Esophagus mucosa (tissue), 1 donor: ENCODE results near the gene GOT1. TPM values are rescaled to one million over a fixed set of nuclear protein-coding genes. Genes with fewer than 3 reads are reported as not detected.

Source experiments
- ATAC-seq: fragments of 200-7000 bp; cut with Tn5 transposase; one replicate; pipeline ENCODE4 v1.9.1; 2020
- total RNA-seq: library from RNA; stranded (reverse); gene quantifications from one replicate; pipeline ENCODE4 v1.2.4, GENCODE V29; 2023
- donor health status: DM: yes; HTN: yes; CAD: no.

The GOT1 gene
- total RNA-seq, 1 donor from 2014 or later = 57.0 TPM

DNA sequence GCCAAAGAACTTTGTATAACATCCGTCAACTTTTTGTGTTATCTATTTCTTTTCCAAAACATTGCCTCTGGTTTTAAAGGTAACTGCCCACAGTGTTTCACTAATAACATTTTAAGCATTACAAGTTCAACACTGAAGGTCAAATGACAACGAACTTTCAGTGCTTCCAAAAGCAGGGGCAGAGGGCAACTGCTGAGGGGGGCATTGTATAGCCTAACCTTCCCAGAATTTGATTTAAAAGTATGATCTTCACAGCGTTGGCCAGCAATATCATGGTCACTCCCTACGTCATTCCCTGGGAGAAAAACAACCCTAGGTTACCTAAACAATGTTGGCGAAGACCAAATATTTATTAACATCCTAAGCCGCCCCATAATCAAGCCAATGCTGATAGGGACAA is 2.5 kb upstream of the GOT1 start:
- ATAC-seq = no peak

DNA sequence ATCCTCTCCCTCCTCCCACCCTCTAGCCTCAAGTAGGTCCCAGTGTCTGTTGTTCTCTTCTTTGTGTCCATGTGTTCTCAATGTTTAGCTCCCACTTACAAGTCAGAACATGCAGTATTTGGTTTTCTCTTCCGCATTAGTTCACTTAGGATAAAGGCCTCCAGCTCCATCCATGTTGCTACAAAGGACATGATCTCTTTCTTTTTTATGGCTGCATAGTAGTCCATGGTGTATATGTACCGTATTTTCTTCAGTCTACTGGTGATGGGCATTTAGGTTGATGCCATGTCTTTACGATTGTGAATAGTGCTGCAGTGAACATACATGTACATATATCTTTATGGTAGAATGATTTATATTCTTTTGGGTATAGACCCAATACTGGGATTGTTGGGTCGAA is 1.6 kb upstream of the GOT1 start:
- ATAC-seq = no peak

DNA sequence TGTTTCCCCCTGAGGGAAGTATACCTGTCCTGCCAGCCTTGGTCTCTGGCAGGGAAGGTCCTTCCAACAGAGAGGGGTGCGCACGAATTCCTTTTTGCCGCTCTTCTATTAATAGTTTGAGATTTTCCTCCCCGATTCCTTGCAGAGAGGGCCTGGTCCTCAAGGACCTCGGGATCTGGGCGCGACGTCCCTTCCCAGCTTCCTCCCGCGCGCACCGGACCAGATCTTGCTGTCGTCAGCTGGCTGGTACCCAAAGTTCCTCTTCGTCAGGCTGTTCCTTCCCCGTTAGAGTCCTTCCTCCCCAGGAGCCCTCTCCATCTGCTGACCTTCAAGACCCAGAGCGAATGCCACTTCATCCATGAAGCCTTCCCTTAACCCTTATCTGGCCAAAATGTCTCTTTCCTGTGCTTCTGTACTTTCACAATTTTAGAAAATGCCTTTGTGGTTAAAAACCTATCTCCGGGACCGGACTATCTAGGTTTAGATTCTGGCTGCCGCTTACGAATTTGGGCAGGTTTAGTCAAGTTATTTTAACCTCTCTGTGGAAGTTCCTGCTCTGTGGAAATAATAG is 851 bp upstream of the GOT1 start:
- peak; percentile 27 for ATAC-seq

DNA sequence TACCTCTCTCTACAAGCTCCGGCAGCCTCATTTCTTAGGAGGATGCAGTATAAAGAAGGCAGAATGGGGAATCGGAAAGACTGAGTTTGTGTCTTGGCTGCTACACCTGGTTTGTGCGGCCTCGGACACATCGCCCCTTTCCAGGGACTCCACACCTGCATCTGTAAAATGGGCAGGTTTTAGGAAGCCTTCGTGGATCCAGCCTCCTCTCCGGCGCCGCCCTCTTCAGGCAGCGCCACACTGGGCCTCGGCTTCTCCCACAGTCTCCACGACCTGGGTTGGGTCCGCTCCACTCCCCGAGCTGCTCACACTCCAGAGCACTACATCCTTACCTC is 341 bp downstream of the GOT1 start:
- ATAC-seq = peak; percentile 54

DNA sequence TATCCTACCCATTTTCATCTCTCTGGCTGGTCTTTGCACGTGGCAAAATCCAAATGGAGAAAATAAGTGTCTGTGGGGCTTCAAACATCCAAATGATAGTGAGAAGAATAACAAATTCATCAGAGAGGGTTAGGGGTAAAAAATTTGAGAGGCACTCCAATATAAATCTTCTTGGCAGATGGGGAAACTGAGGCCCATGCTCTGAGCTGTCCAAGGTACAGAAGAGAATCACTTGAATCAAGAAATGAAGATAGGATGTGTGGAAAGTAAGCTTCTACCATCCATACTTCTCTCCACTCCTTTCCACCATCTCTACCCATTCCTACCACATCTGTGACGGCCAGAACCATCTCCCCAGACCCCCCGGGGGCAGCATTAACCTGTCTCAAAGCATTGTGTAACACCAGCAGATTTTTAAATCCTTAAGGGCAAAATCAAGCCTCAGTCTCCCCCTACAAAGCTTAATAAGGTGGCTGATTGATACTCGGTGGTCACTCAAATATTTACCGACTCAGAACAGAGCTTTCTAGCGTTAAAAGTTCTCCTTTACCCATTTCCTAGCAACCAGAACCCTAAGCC is 818 bp downstream of the GOT1 start:
- no peak for ATAC-seq

DNA sequence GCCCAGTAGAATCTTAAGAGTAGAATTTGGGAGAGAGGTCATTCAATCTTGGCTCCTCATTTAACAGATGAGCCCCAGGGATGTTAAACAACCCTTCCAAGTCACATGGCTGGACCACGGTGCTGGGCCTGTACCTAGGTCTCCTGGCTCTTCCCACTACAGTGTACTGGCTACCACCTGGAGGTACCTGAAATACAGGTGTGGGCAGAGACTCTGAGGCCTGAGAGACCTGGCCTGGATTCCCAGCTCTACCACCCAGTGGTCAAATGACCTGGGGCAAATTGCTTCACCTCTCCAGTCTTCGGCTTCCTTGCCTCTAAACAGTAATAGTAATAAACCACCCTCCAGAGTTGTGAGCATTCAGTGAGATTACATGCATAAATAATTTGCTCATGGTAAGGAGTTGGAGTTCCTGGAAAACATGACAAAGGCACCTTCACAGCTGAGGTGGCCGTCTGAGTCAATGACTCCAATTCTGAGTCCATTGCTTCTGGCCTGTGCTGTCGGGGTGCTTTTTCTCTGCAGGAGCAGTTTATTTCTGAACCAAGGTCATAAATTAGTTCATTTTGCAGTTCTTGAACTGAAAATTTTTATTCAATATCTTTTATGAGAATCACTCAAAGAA is 2.7 kb downstream of the GOT1 start:
- no peak for ATAC-seq

DNA sequence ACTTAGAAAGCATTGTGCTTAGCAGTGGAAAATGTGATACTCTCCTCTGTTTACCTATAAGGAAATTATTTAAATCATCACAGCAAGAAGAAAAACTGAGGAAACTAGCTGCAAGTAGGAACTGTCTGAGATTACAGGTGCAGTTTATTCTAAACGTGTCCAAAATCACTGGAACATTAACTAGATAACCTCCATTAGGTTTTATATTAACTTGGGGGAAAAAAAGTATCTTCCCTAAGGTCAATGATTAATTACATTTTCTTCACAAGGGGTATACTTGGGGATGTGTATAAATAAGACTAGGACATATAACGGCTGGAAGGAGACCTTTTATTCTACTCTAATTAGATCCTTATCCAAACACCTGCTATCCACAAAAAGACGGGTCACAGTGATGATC is 3.7 kb downstream of the GOT1 start:
- no peak for ATAC-seq

DNA sequence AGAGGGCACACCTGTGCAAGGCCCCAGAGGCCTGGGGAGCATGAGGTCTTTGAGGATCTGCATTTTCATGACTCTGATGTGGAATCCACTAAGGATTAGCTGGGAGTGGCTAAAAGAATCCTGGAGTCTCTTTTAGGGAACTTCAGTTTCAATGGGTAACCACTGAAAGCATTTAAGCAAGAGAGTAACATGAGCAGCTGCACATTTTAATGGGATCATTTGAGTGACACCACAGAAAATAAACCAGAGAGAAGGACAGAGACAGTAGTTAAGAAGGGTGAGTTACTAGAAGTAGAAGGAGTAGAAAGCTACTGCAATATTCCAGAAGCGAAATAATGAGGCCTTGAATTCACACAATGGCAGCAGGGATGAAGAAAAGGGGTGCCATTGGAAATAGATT is 5.2 kb downstream of the GOT1 start:
- ATAC-seq = no peak

DNA sequence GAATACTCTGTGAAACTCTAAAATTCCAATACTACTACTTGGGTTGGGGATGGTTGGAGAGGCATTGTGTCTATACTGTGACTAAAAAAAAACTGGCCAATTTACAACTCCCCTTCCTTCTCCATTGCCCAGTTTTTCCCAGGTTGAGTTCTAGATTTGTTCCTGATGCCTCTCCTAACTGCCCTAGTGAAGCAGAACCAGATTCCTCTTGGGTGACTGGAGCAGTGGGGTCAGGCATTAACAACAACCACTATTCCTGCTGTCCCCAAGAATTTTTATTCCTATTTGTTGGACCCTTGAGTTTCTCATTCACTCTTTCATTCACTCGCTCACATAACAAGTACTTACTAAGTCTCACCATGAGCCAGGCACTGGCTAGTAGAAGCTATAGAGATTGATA is 5.8 kb downstream of the GOT1 start:
- no peak for ATAC-seq

DNA sequence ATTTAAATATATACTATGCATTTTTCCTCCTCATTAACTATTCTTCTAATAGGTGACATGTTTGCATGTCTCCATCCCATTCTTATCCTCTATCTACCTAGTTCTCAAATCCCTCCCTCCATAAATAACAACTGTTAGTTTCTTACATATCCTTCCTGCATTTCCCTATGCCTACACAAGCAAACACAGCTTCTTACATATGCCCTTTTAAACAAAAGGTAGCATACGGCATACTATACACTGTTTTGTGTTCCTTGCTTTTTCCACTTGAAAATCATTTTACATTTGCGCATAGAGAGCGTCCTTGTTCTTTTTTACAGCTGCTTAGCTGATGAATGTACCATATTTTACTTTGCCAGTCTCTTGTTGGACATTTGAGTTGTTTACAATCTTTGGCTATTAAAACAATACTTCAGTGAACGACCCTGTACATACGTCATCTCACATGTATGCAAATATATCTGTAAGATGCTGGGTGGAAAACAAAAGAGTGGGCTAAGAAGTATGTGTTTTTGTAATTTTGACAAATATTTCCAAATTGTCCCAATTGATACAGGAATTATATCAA is 7.8 kb downstream of the GOT1 start:
- ATAC-seq = no peak

DNA sequence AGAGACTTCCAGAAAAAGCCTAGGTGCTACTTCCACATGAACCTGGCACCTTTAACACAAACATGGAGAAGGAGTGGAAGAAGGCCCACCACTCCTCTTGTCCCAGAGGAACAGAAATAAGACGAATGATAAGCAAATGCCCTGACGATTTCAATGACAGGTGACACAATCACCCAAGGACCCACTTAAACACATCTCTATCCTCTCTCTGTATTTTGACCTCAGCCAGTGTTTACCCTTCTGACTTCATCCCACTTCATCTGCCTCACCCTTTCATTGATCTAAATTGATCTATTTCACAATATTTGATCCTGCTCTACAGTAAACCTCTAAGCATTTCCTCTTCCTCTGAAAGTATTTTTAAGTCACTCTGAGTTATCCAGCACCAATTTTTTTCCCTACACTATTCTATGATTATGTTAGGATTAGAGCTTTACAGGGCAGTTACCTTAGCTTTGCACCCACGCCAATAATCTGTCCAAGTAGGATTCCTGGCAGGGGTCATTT is 9.1 kb downstream of the GOT1 start:
- ATAC-seq = no peak

DNA sequence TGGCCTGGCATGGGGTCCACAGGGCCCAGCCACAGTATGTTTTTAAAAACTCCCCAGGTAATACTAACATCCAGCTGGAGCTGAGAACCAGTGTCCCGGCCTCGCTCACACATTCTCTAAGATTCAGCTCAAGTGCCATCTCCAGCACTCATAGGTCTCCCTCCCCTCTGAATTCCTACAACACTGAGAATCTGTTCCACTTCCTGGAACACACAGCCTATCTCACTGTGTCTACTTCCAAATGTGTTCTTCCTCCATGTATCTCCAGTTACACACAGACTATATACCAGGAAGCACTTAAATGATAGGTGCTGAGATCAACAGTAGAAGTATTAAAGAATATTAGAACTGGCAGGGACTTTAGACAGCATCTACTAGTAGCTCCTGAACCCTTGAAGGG is 10.7 kb downstream of the GOT1 start:
- no peak for ATAC-seq

DNA sequence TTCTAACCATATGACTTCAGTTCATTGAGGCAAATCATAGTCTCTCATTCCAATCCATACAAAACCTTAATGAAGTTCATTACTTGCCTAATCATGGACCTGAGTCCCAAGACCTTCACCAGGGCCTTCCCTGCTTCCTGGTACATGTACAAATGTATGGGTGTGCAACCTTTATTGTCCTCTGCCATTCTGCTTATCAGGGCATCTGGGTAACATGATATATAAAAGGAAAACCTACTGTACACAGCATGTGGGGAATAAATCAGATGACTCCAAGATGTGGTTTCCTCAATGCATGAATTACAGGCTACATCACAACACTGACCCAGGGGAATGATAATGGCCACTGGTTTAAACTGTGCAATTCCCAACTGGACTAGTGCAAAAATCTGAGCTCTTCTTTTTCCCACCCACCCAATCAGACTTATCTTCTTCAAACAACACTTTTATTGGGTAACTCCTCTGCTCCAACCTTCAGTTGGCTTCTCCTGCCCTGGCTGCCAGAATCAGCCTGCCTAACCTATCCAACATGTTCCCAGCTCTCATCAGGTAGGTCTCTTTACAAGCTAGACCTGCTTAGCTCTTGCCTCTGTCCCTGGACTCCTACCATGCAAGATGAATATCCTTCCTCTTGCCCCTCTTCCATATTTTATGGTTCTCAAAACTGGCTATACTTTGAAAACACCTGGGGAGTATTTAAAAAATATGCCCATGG is 11.4 kb downstream of the GOT1 start:
- no peak for ATAC-seq

DNA sequence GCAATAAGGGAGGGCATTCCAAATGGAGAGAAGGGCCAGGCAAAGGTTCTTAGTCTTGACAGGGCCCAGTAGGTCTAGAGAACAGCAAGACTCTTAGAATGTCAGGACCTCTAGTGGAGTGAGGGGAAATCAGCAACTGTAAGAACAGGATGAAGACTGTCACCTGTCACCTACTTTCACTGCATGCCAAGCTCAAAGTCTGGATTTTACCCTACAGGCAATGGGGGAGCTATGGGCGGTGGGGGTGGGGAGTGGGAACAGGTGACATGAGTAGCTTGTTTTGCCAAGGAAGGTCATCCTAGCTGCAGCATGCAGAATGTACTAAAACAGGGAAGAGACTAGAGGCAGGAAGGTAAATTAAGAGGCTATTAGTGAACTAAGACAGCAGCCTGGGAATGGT is 18.3 kb downstream of the GOT1 start:
- no peak for ATAC-seq

DNA sequence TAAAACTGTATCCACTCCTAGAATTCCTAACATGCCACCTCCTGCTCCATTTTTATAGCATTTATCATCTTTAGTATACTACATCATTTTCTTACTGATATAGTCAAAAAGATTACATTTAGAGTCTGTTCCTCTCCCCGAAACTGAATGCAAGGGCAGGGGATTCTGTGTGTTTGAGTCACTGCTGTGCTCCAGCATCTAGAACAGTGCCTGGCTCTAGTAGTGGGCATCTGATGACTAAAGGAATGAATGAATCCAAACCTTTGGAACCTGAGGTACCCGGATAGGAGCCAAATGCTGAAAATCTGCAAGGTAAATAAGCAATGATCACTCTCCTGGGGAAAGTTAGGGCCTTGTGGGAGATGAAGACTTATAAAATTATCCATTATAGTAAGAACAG is 18.9 kb downstream of the GOT1 start:
- ATAC-seq = no peak

DNA sequence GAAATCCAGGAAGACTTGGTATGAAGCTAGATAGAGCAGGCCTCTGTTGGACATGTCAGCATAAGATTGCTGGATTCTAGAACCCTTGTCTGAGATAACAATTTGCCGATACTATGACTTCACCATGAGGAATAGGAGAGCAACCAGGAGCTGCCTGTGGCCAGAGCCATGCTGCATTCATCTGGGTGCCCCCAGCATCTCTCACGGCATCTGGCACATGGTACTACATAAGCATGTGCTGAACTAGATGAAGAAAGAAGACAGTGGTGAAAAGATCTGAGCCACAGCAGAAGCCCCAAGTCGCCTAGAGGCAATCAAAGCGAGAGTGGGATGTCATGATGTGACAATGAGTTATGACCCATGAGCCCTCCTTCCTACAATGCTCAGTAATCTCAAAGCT is 19.5 kb downstream of the GOT1 start:
- no peak for ATAC-seq

DNA sequence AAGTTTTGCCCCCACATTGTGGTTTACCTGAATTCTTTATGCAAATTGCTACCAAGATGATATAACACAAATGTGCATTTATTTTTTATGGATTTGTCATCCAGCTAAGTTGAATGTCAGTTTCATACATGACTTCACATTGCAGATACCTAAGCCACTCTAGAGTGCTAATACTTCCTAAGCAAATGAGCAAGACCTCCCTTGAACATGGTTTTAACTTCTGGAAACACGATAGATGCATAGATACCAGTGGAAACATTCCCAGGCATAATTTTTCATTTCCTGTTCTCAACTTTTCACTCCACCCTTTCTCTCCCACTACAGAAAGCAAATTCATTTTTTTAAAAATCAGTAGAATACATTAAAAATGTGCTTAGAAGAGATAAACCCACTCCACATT is 20.3 kb downstream of the GOT1 start:
- no peak for ATAC-seq

DNA sequence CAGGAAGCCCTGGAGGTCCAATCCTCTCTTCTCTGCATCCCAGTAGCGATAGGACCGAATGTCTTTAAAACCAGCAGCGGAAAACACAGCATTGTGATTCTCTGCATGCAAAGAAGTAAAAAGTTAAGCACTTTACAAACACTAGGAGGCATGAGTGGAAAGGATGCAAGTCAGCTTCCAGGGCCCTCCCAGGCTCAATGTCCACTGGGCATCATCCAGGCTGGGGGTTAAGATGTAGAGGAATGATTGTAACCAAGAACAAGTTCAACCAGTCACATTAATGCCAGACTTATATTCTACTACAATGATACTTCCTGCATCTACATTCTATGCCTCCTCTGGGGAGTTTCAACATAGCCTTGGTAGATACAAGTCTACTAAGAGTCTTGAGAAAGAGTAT is 24.3 kb downstream of the GOT1 start:
- ATAC-seq = peak; percentile 89

DNA sequence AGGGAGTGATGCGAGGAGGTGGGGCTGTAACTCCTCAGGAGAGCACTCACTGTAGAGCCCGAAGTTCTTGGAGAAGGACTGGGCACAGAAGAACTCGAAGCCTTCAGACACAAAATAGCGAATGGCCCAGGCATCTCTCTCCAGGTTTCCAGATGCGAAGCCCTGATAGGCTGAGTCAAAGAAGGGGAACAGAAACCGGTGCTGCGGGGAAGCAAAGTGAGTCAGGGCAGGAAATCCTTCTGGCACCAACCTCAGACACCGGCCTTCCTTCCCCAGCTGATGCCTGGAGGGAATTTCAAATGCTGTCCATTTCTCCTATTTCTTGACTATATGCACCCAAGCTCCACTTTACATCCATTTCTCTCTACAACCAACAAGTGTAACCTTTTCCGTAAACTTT is 26.8 kb downstream of the GOT1 start:
- peak; percentile 23 for ATAC-seq

DNA sequence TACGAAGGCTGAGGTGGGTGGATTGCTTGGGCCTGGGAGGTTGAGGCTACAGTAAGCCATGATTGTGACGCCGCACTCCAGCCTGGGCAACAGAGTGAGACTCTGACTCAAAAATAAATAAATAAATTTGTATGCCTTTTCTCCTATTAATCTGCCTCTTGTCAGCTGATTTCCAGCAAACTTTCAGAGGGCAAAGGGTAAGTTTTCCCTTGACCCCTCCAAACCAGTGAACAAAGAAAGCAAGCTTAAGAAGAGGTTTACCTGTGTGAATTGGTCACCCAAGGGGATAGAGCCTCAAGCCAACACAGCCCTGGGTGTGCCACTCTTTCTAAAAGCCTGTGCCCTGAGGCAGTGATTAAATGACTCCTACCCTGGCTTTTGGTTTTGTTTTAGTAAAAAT is 30.8 kb downstream of the GOT1 start:
- no peak for ATAC-seq

DNA sequence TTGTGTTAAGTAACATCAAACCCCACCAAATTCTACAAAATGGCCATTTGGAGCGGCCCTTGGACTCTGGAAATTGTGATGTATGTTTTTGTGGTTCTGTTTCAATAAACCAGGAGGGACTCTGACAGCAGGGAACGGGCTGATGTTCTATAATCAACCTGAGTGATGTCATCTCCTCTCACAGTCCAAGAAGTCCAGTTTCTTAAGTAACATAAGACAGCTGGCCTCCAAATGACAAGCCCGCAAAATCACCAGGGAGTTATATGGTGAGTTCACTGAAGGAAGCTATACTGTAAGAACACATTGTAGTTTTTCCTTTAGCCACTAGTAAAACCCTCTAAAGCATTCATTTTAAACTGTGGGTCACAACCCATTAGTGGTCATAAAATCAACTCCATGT is 34.0 kb downstream of the GOT1 start:
- no peak for ATAC-seq

DNA sequence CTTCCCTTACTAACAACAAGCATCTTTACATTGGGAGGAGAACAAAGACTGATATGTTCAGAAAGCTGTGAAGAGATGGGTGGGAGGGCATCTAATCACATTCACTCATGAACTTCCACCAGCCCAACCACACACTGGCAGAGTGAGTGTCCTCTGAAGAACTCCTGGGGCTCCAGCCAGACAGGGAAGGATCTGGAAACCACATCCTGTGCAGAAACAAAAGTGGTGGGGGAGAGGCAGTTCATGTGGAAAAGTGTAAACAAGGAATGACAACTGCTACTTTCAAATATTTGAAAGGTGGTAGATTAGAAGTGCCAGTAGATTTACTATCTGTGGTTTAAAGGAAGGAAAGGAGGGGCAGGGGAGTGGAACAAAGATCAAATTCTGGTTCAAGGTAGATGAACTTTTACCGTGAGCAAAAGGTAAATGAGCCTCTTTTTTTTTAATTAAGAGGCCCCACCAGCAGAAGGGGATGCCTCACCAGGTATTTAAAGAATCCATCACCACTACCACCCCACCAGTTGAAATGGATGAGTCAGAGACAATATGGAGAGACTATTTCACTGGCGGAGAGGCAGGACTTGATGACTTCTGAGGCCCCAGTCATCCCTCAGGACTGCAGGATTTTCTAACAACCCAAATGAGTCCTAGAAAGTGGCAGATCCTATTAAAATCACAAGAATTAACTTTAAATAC is 34.5 kb downstream of the GOT1 start:
- ATAC-seq = no peak

DNA sequence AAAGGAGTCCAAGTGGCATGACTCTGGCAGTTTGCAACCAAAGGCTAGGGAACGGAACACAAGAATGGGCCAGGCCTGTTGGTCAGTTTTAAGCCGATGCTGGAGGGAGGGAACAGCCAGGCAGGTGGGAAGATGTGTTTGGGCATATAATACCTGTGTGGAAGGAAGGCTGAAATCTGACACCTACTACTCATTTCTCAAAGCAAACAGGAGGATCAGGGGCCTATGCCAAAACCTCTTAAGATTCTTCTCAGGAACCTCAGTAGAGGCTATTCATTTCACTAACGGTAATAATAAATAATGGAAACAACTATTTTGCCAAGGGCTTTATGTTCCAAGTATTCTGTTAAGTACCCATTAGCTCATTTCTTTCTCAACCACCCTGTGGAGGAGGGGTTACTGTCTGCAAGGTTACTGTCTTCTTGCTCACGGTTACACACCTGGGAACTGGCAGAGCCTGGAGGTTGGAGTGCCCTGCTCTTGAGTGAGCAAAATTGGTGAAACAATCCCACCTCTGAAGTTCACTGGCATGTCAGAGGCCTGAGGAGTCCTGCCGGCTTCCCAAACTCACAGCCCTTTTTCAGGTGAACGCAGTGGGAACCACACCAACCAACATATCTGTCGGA is 35.5 kb downstream of the GOT1 start:
- ATAC-seq = peak; percentile 34
